ENCODE data around the gene USP2.

The USP2 gene

DNA sequence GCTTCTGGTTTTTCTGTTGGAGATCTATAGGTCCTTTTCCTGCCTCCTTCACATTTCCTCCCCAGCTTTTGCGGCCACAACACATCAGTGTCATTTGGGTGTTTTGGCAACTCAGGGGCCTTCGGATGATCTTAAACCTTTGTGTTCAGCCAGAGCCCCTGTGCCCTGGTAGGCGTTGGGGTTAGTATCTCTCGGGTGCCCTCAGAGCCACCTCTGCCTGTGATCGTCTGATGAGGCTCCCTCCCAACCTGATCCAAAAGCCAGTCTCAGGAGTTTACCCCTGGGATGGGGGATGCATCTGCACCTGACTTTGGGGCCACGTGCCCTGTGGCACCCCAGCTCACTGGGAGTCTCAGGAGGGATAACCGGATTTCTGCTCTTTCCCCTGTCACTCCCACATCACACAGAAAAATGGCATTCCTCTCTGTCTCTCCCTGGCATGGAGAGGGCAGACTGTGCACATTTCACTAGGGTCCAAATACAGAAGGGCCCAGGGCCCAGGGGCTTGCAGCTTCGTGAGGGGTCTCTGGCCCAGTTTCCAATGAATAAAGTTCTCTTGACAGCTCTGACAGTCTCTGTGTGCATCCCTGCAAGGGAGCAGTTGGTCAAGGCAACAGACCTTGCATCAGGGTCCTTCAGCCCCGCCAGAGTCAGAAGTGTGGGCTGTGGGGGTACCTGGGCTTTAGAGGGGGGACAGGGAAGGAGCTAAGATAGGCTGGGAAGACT is 44.6 kb downstream of the USP2 start:
- Histone ChIP-seq H3K27me3 (peaks cover 19% of the 10 kb centered on the region), H3K4me3 (ENCODE audit: low read depth, low read length) (no peak overlapping the region), H3K4me1 (peaks cover 3% of the 10 kb centered on the region), H3K36me3 (no peaks in the 10 kb centered on the region), H3K9me3 (no peaks in the 10 kb centered on the region)
- TF ChIP-seq, protein P1, sequence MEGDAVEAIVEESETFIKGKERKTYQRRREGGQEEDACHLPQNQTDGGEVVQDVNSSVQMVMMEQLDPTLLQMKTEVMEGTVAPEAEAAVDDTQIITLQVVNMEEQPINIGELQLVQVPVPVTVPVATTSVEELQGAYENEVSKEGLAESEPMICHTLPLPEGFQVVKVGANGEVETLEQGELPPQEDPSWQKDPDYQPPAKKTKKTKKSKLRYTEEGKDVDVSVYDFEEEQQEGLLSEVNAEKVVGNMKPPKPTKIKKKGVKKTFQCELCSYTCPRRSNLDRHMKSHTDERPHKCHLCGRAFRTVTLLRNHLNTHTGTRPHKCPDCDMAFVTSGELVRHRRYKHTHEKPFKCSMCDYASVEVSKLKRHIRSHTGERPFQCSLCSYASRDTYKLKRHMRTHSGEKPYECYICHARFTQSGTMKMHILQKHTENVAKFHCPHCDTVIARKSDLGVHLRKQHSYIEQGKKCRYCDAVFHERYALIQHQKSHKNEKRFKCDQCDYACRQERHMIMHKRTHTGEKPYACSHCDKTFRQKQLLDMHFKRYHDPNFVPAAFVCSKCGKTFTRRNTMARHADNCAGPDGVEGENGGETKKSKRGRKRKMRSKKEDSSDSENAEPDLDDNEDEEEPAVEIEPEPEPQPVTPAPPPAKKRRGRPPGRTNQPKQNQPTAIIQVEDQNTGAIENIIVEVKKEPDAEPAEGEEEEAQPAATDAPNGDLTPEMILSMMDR (IDR thresholded peaks at IDR 0.05; ENCODE audit: low read depth, low read length) = no peak
- DNase-seq = no peak

DNA sequence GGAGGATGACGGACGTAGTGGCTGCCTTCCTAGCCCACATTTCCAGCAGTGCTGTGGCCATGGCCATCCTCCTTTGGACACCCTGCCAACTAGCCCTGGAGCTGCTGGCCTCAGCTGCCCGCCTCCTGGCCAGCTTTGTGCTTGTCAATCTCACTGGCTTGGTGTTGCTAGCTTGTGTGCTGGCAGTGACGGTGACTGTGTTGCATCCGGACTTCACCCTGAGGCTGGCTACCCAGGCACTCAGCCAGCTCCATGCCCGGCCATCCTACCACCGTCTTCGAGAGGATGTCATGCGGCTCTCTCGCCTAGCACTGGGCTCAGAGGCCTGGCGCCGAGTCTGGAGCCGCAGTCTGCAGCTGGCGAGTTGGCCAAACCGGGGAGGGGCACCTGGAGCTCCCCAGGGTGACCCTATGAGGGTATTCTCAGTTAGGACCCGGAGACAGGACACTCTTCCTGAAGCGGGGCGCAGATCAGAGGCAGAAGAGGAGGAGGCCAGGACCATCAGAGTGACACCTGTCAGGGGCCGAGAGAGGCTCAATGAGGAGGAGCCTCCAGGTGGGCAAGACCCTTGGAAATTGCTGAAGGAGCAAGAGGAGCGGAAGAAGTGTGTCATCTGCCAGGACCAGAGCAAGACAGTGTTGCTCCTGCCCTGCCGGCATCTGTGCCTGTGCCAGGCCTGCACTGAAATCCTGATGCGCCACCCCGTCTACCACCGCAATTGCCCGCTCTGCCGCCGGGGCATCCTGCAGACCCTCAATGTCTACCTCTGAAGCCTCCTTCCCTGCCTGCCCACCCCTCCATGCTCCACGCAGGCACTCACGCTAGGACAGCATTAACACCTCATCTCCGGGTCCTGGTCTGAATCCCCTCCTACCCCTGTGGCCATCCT is 45.6 kb downstream of the USP2 start:
- peaks cover 3% of the 10 kb centered on the region for H3K4me1 ChIP-seq
- TF ChIP-seq, protein P1 (IDR thresholded peaks at IDR 0.05; ENCODE audit: low read depth, low read length) = no peak
- H3K9me3 ChIP-seq = no peaks in the 10 kb centered on the region
- no peaks in the 10 kb centered on the region for H3K36me3 ChIP-seq
- peaks cover 14% of the 10 kb centered on the region for H3K27me3 ChIP-seq
- peak overlapping the region; percentile 95 for H3K4me3 ChIP-seq (ENCODE audit: low read depth, low read length)
- no peak for DNase-seq

DNA sequence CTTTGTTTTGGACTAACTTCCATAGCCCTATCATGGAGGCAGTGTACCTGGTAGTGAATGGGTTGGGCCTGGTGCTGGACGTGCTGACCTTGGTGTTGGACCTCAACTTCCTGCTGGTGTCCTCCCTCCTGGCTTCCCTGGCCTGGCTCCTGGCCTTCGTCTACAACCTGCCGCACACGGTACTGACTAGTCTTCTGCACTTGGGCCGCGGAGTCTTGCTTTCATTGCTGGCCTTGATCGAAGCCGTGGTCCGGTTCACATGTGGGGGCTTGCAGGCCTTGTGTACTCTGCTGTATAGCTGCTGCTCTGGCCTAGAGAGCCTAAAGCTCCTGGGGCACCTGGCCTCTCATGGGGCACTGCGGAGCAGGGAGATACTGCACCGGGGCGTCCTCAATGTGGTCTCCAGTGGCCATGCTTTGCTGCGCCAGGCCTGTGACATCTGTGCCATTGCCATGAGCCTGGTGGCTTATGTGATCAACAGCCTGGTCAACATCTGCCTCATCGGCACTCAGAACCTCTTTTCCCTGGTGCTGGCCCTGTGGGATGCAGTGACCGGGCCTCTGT is 46.3 kb downstream of the USP2 start:
- TF ChIP-seq, protein P1 (IDR thresholded peaks at IDR 0.05; ENCODE audit: low read depth, low read length) = no peak
- Histone ChIP-seq H3K36me3 (no peaks in the 10 kb centered on the region), H3K4me3 (ENCODE audit: low read depth, low read length) (peak overlapping the region; percentile 95), H3K27me3 (peaks cover 9% of the 10 kb centered on the region), H3K9me3 (no peaks in the 10 kb centered on the region), H3K4me1 (peaks cover 3% of the 10 kb centered on the region)
- DNase-seq = no peak

DNA sequence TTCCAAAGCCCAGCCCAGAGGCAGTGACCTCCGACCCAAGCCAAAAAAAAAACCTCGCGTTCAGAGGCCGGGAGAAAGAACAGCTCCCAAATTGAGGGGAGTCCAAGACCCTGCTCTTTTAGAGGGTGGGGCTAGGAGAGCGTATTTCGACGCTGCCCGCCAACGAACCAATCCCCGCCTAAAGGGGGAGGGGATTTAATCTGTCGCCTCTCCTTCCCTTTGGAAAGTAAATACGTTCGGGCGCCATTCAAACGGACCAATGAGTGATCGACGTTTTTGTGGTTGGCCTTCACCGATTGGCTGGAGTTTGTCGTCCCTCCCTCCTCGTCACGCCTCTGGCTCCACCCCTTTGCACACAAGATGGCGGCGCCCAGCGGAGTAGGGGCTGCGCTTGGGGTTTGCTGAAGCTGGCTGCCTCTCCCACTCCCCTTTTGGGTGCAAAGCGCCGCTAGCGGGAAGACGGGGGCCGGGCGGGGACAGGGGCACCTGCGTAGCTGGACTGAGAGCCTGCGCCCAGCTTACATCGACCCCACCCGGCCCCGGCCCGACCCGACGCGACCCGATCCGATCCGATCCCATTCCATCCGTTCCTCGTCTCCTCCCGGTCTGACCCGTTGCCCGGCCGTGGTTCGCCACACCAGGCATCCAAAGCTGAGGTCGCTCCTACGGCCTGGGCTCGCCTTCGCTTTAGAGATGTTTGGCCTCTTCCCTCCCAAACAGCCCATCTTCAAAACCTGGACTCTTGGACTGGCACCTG is 47.1 kb downstream of the USP2 start, which contains the start of gene RNF26:
Gene RNF26, plus strand, starts transcription at position 354 of the 757 bp plus-strand sequence. CDS start 596 bp downstream, outside the sequence.
- Histone ChIP-seq H3K9me3 (no peaks in the 10 kb centered on the region), H3K4me1 (peaks cover 3% of the 10 kb centered on the region), H3K4me3 (ENCODE audit: low read depth, low read length) (peak within 1 kb of the TSS; percentile 95), H3K36me3 (no peaks in the 10 kb centered on the region), H3K27me3 (peaks cover 1% of the 10 kb centered on the region)
- TF ChIP-seq, protein P1 (IDR thresholded peaks at IDR 0.05; ENCODE audit: low read depth, low read length) = no peak
- peak; percentile 95 for DNase-seq

DNA sequence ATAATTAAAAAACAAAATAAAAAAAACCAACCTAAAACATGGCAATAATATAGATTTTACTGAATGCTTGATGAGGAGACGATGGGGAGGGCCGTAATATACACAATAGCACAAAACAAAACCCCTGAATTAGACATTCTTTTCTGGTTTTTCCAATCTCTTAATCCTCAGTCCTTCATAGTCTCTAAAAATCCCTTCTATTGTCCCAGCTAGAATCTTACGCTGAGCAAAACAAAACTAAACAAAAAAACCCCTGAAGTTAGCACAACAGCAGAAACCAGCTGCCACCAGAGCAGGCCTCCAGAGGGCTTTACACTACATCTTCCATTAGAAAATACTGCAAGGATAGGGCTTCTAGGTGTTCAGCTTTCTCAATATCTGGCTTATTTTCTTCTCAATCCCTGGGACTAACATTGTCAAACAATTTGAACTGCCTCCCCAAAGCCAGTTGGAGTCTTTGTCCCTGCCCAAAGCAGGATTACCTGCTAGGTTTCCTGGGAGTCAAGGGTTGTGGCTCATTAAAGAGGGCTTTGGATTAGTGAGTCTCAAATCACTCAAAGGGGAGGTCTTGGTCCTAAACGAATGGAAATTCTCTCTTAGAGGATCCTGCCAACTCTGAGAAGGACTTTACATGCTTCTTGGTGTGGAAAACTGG is 49.3 kb downstream of the USP2 start:
- TF ChIP-seq, protein P1 (IDR thresholded peaks at IDR 0.05; ENCODE audit: low read depth, low read length) = no peak
- Histone ChIP-seq H3K4me3 (ENCODE audit: low read depth, low read length) (no peak overlapping the region), H3K4me1 (no peaks in the 10 kb centered on the region), H3K36me3 (no peaks in the 10 kb centered on the region), H3K27me3 (no peaks in the 10 kb centered on the region), H3K9me3 (no peaks in the 10 kb centered on the region)
- DNase-seq = no peak
